Mesothelial cell of epicardium (in vitro differentiated cells): Measurements from ENCODE around the gene YAF2. TPM values are rescaled to one million over a fixed set of nuclear protein-coding genes. Genes with fewer than 3 reads are reported as not detected.

Experiments used
- DNase-seq, 2 experiments: peaks; one replicate each; pipeline ENCODE4 v3.0.0; 2021; ENCODE audit warnings: low spot score in 2 of 2; ENCODE audit not compliant: unreplicated experiment in 2 of 2
- H3K27ac Mint-ChIP-seq: 2 replicates; pipeline ENCODE4 v1.8.0; 2021; ENCODE audit warnings: mixed read lengths
- H3K27me3 Mint-ChIP-seq: 2 replicates; pipeline ENCODE4 v1.8.0; 2021; ENCODE audit warnings: low read depth, mixed read lengths
- H3K36me3 Mint-ChIP-seq: 2 replicates; pipeline ENCODE4 v1.8.0; 2021; ENCODE audit warnings: mixed read lengths
- H3K4me1 Mint-ChIP-seq: 2 replicates; pipeline ENCODE4 v1.8.0; 2021; ENCODE audit warnings: mixed read lengths
- H3K4me3 Mint-ChIP-seq: 2 replicates; pipeline ENCODE4 v1.8.0; 2021; ENCODE audit warnings: mild to moderate bottlenecking, moderate library complexity, mixed read lengths
- H3K9me3 Mint-ChIP-seq: 2 replicates; pipeline ENCODE4 v1.8.0; 2021; ENCODE audit warnings: mixed read lengths
- CTCF ChIP-seq: fragments of 200-600 bp; sonication (generic); IDR thresholded peaks from one replicate; pipeline ENCODE4 v1.5.0; 2021; ENCODE audit warnings: antibody characterized with exemption; ENCODE audit not compliant: unreplicated experiment
- total RNA-seq: library from RNA; stranded (reverse); gene quantifications from 3 replicates; pipeline ENCODE4 v1.2.1, GENCODE V29; 2021

YAF2 gene
- total RNA-seq, 1 donor from 2014 or later: 52.2 TPM

- H3K36me3 Mint-ChIP-seq: peaks cover 60% of the 10 kb centered on the region
- no peaks in the 10 kb centered on the region for H3K27me3 Mint-ChIP-seq
- TF ChIP-seq CTCF: no peak
- H3K4me3 Mint-ChIP-seq: no peak overlapping the region
- no peaks in the 10 kb centered on the region for H3K4me1 Mint-ChIP-seq
- H3K27ac Mint-ChIP-seq: no peak overlapping the region
- peaks cover 24% of the 10 kb centered on the region for H3K9me3 Mint-ChIP-seq
- no peak for DNase-seq
Observed at GRCh38 chr12:42109031-42109430, 129.0 kb downstream of the YAF2 start.

Other genes with a start within 250 kb of the YAF2 start
- gene GXYLT1, start 93.4 kb downstream of the YAF2 start, total RNA-seq: 36.3 to 39.8 TPM (median 38.1 TPM) in 3 replicates
- 53.2 to 60.3 TPM (median 54.3 TPM) in 3 replicates for gene ZCRB1, start 87.8 kb upstream of the YAF2 start, total RNA-seq
- 74.9 to 88.3 TPM (median 79.9 TPM) in 3 replicates for gene PPHLN1, start 87.9 kb upstream of the YAF2 start, total RNA-seq